Measurements from ENCODE around the gene RNASEH2A. TPM values are rescaled to one million over a fixed set of nuclear protein-coding genes. Genes with fewer than 3 reads are reported as not detected.

The RNASEH2A gene
- polyA plus RNA-seq, 1 donor from 2014 or later: 28.2 TPM

DNA sequence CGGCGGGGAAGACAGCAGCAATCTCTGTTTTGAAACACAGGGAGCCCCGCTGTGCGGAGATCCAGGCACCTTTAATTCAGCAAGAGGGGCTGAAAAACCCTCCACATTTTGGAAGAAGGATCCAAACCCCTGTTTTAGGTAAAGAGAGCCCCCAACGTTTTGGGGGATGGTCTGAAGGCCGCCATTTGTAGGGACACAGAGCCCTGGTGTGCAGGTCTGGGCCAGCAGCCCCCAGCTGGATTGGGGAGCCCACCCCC is 27.6 kb upstream of the RNASEH2A start:
- Histone ChIP-seq H4K20me1 (ENCODE audit: insufficient read depth) (no peaks in the 10 kb centered on the region), H3F3A (ENCODE audit: insufficient read depth, low read length, poor library complexity, severe bottlenecking) (no peaks in the 10 kb centered on the region), H3K4me2 (ENCODE audit: low read length) (no peak overlapping the region), H3K9me3 (ENCODE audit: low read length) (no peaks in the 10 kb centered on the region), H3K4me3 (ENCODE audit: low read length) (no peak overlapping the region), H3K9me2 (ENCODE audit: insufficient read depth, low read length) (no peaks in the 10 kb centered on the region), H3K79me2 (replicated peaks; ENCODE audit: insufficient read depth, low read length) (no peaks in the 10 kb centered on the region), H3K27me3 (ENCODE audit: insufficient read depth, low read depth, low read length) (no peaks in the 10 kb centered on the region), H3K27ac (ENCODE audit: low read length) (no peak overlapping the region), H2AFZ (ENCODE audit: low read depth, low read length) (no peak overlapping the region), H3K9ac (ENCODE audit: low read length) (peak overlapping the region; percentile 60), H3K36me3 (ENCODE audit: insufficient read depth, low read length) (no peaks in the 10 kb centered on the region)
- no peak for TF ChIP-seq RAD21 (conservative IDR thresholded peaks at IDR 0.05)
- no peak for TF ChIP-seq MXI1 (conservative IDR thresholded peaks at IDR 0.05; ENCODE audit: poor library complexity, severe bottlenecking)
- no peak for TF ChIP-seq REST (IDR thresholded peaks at IDR 0.05; ENCODE audit: borderline replicate concordance)
- TF ChIP-seq SMC3 (conservative IDR thresholded peaks at IDR 0.05; ENCODE audit: poor library complexity): no peak
- no peak for TF ChIP-seq POLR2AphosphoS5 (IDR thresholded peaks at IDR 0.05)
- no peak for TF ChIP-seq EP300 (conservative IDR thresholded peaks at IDR 0.05; ENCODE audit: poor library complexity, severe bottlenecking)
- no peak for TF ChIP-seq EZH2 (IDR thresholded peaks at IDR 0.05; ENCODE audit: borderline replicate concordance, insufficient read depth, low read length, poor library complexity, severe bottlenecking)
- TF ChIP-seq TAF1 (IDR thresholded peaks at IDR 0.05; ENCODE audit: low read depth): no peak
- TF ChIP-seq, protein P1, sequence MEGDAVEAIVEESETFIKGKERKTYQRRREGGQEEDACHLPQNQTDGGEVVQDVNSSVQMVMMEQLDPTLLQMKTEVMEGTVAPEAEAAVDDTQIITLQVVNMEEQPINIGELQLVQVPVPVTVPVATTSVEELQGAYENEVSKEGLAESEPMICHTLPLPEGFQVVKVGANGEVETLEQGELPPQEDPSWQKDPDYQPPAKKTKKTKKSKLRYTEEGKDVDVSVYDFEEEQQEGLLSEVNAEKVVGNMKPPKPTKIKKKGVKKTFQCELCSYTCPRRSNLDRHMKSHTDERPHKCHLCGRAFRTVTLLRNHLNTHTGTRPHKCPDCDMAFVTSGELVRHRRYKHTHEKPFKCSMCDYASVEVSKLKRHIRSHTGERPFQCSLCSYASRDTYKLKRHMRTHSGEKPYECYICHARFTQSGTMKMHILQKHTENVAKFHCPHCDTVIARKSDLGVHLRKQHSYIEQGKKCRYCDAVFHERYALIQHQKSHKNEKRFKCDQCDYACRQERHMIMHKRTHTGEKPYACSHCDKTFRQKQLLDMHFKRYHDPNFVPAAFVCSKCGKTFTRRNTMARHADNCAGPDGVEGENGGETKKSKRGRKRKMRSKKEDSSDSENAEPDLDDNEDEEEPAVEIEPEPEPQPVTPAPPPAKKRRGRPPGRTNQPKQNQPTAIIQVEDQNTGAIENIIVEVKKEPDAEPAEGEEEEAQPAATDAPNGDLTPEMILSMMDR (IDR thresholded peaks at IDR 0.05; ENCODE audit: poor library complexity, severe bottlenecking): no peak

DNA sequence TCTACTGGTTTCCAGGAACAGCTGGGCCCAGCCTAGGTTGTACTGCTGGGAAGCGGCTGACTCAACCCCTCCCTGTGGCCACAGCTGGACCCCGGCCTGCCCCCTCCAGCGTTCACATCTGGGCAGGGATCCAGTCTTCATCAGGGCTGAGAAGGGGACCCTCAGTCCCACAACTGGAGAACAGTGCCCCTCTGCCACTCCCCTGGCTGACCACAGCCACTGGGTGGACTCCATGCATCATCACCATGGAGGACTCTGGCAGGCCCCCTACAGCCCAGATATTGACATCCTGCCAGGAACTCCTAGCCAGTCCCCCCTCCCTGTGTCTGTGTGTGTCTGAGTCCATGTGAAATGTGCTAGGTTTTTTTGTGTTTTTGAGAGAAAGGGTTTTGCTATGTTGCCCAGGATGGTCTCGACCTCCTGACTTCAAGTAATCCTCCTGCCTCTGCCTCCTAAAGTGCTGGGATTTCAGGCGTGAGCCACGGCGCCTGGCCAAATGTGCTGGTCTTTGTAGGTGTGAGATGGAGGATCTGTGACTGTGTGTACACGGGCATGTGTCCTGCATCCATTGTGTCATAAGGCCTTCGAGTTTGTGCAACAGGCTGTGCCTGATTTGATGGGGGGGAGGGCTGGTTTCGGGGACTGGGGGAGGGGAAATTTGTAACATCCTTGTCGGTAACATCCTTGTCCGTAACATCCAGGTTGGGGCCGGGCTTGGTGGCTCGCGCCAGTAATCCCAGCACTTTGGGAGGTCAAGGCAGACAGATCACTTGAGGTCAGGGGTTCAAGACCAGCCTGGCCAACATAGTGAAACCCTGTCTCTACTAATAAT is 27.0 kb upstream of the RNASEH2A start:
- no peaks in the 10 kb centered on the region for H3F3A ChIP-seq (ENCODE audit: insufficient read depth, low read length, poor library complexity, severe bottlenecking)
- no peaks in the 10 kb centered on the region for H4K20me1 ChIP-seq (ENCODE audit: insufficient read depth)
- H3K9me2 ChIP-seq (ENCODE audit: insufficient read depth, low read length): no peaks in the 10 kb centered on the region
- no peaks in the 10 kb centered on the region for H3K36me3 ChIP-seq (ENCODE audit: insufficient read depth, low read length)
- no peak overlapping the region for H3K9ac ChIP-seq (ENCODE audit: low read length)
- H3K9me3 ChIP-seq (ENCODE audit: low read length): no peaks in the 10 kb centered on the region
- no peaks in the 10 kb centered on the region for H3K27me3 ChIP-seq (ENCODE audit: insufficient read depth, low read depth, low read length)
- no peaks in the 10 kb centered on the region for H3K79me2 ChIP-seq (replicated peaks; ENCODE audit: insufficient read depth, low read length)
- H2AFZ ChIP-seq (ENCODE audit: low read depth, low read length): no peak overlapping the region
- H3K27ac ChIP-seq (ENCODE audit: low read length): no peak overlapping the region
- H3K4me2 ChIP-seq (ENCODE audit: low read length): no peak overlapping the region
- no peak overlapping the region for H3K4me3 ChIP-seq (ENCODE audit: low read length)
- TF ChIP-seq TAF1 (IDR thresholded peaks at IDR 0.05; ENCODE audit: low read depth): no peak
- no peak for TF ChIP-seq EP300 (conservative IDR thresholded peaks at IDR 0.05; ENCODE audit: poor library complexity, severe bottlenecking)
- TF ChIP-seq SMC3 (conservative IDR thresholded peaks at IDR 0.05; ENCODE audit: poor library complexity): no peak

All from neural cell (in vitro differentiated cells).